ENCODE data around the gene RXRA.

RXRA gene

DNA sequence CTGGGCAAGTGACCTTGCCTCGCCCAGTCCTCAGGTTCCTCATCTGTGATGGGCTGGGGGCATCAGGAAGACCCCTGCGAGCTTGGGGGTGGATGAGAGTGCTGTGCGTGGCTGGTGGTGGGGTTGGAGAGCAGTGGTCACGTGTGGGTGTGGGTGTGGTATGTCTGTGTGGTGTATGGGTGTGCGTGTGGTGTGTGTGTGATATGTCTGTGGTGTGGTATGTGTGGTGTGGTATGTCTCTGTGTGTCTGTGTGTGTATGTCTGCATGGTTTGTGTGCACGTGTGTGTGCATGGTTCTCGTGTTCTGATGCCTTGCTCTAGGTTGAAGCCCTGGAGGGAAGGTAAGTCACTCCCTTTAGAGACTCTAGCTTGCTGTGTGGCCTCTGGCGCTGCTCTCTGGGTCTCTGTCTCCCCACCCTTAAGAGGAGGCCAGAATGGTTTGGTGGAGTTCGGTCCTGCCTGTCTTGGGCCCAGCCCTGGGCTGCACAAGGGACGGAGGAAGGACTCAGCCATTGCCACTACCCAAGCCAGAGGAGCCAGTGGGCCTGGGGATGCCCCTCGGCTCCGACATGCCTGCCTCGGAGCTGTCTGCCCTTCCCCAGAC is 87.0 kb downstream of the RXRA start:
- no peaks in the 10 kb centered on the region for H3K9me3 ChIP-seq
- H3K36me3 ChIP-seq = peaks cover 93% of the 10 kb centered on the region
- H3K4me2 ChIP-seq = no peak overlapping the region; the same call in 1 of the 2 replicates
- peaks cover 98% of the 10 kb centered on the region for H4K20me1 ChIP-seq
- no peak overlapping the region for H3K27ac ChIP-seq
- H3K4me1 ChIP-seq = peaks cover 42% of the 10 kb centered on the region
- TF ChIP-seq Cebpa-rat (IDR thresholded peaks at IDR 0.05) = no peak
- H3K9ac ChIP-seq = no peak overlapping the region
- H3K4me3 ChIP-seq = no peak overlapping the region
- H3K27me3 ChIP-seq = no peaks in the 10 kb centered on the region

DNA sequence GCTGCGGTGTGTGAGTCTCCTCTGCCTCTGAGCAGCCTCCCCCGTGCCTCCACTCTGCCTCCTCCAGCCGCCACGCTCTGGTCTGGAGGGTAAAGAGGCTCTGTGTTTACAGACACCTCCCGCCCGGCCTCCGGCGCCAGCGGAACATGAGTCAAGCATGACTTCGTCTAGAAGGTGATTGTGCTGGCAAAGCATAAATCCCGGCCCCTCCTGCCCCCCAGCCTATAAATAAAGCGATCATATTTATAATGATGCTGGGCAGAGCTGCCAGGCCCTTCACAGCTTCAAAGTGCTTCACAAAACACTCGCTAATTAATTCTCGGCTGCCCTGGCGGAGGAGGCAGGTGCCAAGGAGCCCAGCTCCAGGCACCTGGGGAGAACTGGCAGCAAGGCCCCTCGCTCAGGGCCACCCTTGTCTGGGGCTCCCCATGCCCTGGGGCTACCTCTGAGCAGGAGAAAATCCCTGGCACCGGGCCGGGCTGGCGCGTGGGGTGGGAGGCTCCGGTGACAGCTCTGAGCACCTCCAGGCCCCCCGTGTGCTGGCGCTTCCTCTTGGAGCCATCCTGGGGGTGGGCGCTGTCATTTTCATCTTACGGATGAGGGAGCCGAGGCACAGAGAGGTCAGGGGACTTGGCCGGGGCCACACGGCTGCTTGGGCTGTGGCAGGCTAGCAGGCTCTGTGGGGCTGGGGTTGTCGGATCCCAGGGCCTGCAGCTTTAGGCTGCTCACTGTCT is 87.8 kb downstream of the RXRA start:
- no peak for TF ChIP-seq Cebpa-rat (IDR thresholded peaks at IDR 0.05)
- H3K9me3 ChIP-seq = no peaks in the 10 kb centered on the region
- H3K27ac ChIP-seq = no peak overlapping the region
- H3K4me2 ChIP-seq = no peak overlapping the region
- no peak overlapping the region for H3K4me3 ChIP-seq
- H3K36me3 ChIP-seq = peaks cover 93% of the 10 kb centered on the region
- peaks cover 35% of the 10 kb centered on the region for H3K4me1 ChIP-seq
- H3K27me3 ChIP-seq = no peaks in the 10 kb centered on the region
- peaks cover 98% of the 10 kb centered on the region for H4K20me1 ChIP-seq
- no peak overlapping the region for H3K9ac ChIP-seq

DNA sequence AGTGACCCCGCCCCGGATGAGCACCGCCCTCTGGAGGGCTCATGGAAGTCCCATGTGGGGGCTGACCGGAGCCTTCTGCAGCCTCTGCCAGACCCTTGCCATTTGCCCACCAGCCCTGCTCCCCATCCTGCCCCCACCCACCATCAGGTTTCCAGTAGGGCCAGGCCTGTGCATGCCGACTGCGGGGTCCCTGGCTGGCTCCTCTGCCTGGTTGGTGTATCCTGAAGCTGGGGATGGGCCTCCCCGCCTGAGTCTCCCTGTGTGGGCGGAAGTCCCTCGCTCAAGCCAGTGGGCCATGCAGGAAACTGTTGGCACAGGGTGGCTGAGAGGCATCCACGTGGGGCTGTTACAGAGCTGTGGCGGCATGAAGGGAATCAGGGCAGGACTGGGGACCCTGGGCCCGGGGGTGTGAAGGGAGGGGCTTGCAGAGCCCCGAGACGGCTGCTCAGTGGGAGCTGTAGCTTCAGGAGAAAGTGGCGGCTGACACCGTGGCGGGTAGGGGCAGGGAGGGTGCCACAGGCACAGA is 88.7 kb downstream of the RXRA start:
- peaks cover 31% of the 10 kb centered on the region for H3K4me1 ChIP-seq
- no peak overlapping the region for H3K9ac ChIP-seq
- H3K36me3 ChIP-seq = peaks cover 93% of the 10 kb centered on the region
- no peak overlapping the region for H3K4me3 ChIP-seq
- no peak for TF ChIP-seq Cebpa-rat (IDR thresholded peaks at IDR 0.05)
- H4K20me1 ChIP-seq = peaks cover 98% of the 10 kb centered on the region
- H3K4me2 ChIP-seq = no peak overlapping the region
- no peaks in the 10 kb centered on the region for H3K27me3 ChIP-seq
- no peak overlapping the region for H3K27ac ChIP-seq
- no peaks in the 10 kb centered on the region for H3K9me3 ChIP-seq

DNA sequence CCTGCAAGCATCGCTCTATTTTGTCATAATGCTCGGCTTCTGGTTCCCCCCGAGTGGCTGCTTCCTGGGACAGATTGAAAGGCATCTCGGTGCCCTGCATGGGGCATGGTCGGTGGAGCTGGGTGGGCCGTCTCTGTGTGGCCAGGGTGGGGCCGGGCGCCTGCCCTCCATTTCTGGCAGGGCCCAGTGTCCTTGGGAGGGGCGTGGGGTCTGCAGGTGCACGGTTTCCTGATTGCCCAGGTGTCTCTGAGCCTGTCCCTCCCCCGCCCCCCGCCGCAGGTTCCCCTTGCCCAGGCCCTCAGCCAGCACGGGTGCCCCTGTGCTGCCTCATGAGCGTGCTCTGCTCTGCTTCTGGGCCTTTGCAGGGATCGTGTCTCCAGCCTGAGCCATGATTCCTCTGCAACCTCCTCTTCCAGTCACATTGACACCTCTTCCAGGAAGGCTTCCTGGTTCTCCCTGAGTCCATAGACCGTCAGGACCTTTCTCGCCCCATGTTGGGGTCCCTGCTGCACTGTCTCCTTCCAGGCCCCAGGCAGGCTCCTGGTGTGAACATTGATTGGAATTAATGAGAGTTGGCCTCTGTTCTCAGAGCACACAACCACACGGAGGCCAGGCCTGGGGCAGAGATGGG is 90.2 kb downstream of the RXRA start:
- no peak overlapping the region for H3K9ac ChIP-seq
- H3K4me3 ChIP-seq = no peak overlapping the region
- H3K9me3 ChIP-seq = no peaks in the 10 kb centered on the region
- H3K36me3 ChIP-seq = peaks cover 93% of the 10 kb centered on the region
- H3K27me3 ChIP-seq = no peaks in the 10 kb centered on the region
- H4K20me1 ChIP-seq = peaks cover 97% of the 10 kb centered on the region
- TF ChIP-seq Cebpa-rat (IDR thresholded peaks at IDR 0.05) = no peak
- no peak overlapping the region for H3K27ac ChIP-seq
- H3K4me2 ChIP-seq = no peak overlapping the region
- H3K4me1 ChIP-seq = peaks cover 15% of the 10 kb centered on the region

DNA sequence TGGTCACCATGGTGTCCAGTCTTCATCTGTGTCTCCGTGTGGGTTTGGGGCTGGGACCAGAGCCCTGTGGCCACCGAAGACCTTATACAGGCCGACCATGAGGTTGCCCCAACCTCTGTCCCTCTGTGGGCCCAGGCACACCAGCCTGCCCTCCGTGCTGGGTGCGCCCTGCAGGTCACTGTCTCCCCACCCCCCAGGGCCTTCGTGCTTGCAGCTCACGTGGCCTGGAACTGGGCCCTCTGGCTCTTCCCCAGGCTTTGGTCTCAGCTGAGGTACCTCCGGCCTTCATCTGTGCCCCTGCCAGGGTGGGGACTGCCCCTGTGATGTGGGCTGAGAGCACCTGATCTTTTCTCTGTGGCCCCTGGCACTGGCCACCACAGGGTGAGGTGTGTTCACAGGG is 92.1 kb downstream of the RXRA start:
- Histone ChIP-seq H3K9me3 (no peaks in the 10 kb centered on the region), H4K20me1 (peaks cover 97% of the 10 kb centered on the region), H3K4me2 (no peak overlapping the region), H3K4me3 (no peak overlapping the region), H3K4me1 (no peaks in the 10 kb centered on the region), H3K36me3 (peaks cover 96% of the 10 kb centered on the region), H3K27ac (no peak overlapping the region), H3K27me3 (no peaks in the 10 kb centered on the region), H3K9ac (no peak overlapping the region)
- no peak for TF ChIP-seq Cebpa-rat (IDR thresholded peaks at IDR 0.05)

- Histone ChIP-seq H3K27ac (no peak overlapping the region), H3K27me3 (no peaks in the 10 kb centered on the region), H3K9ac (no peak overlapping the region), H3K36me3 (peaks cover 96% of the 10 kb centered on the region), H3K4me2 (no peak overlapping the region), H3K4me3 (no peak overlapping the region), H4K20me1 (peaks cover 97% of the 10 kb centered on the region), H3K9me3 (no peaks in the 10 kb centered on the region), H3K4me1 (no peaks in the 10 kb centered on the region)
- TF ChIP-seq Cebpa-rat (IDR thresholded peaks at IDR 0.05) = no peak
Observed at GRCh38 chr9:134419000-134419683, 92.9 kb downstream of the RXRA start.

DNA sequence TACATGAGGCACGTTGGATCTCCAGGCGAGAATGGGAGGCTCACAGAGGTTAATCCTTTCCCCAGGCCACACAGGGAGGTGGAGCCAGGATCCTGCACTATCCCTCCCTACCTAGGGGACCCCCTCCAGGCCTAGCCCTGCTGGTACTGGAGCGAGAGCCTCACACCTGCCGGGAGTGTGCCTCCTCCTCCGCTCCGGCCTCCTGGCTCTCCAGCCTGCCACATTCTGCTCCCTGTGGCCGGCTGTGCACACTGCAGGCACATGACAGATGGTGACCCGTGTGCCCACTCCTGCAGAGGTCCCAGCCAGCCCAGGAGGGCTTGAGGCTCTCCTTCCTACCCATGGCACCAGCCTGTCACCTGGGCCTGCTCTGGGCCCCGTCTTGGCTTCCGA is 93.4 kb downstream of the RXRA start:
- Histone ChIP-seq H3K9ac (no peak overlapping the region), H3K27ac (no peak overlapping the region), H4K20me1 (peaks cover 97% of the 10 kb centered on the region), H3K27me3 (no peaks in the 10 kb centered on the region), H3K4me1 (0 out of 2 replicates have a peak, but pooled peaks cover under 1% of the 10 kb centered on the region), H3K4me3 (no peak overlapping the region), H3K36me3 (peaks cover 96% of the 10 kb centered on the region), H3K4me2 (no peak overlapping the region), H3K9me3 (no peaks in the 10 kb centered on the region)
- TF ChIP-seq Cebpa-rat (IDR thresholded peaks at IDR 0.05) = no peak

- no peak overlapping the region for H3K9ac ChIP-seq
- H3K27ac ChIP-seq = no peak overlapping the region
- no peak for TF ChIP-seq Cebpa-rat (IDR thresholded peaks at IDR 0.05)
Observed at GRCh38 chr9:134420281-134420845, 94.1 kb downstream of the RXRA start.

GRCh38 chr9:134420974-134421432 is 94.7 kb downstream of the RXRA start:
- H3K27me3 ChIP-seq = no peaks in the 10 kb centered on the region
- H4K20me1 ChIP-seq = peaks cover 97% of the 10 kb centered on the region
- H3K36me3 ChIP-seq = peaks cover 97% of the 10 kb centered on the region
- peaks cover 11% of the 10 kb centered on the region for H3K4me1 ChIP-seq
- no peak overlapping the region for H3K27ac ChIP-seq
- no peaks in the 10 kb centered on the region for H3K9me3 ChIP-seq
- no peak for TF ChIP-seq Cebpa-rat (IDR thresholded peaks at IDR 0.05)
- H3K4me3 ChIP-seq = no peak overlapping the region
- H3K9ac ChIP-seq = no peak overlapping the region
- H3K4me2 ChIP-seq = no peak overlapping the region

More at GRCh38 chr9:134420281-134420845, 94.1 kb downstream of the RXRA start:
- H3K9me3 ChIP-seq = no peaks in the 10 kb centered on the region
- H3K27me3 ChIP-seq = no peaks in the 10 kb centered on the region
- no peak overlapping the region for H3K4me3 ChIP-seq
- H4K20me1 ChIP-seq = peaks cover 97% of the 10 kb centered on the region
- H3K36me3 ChIP-seq = peaks cover 98% of the 10 kb centered on the region
- no peak overlapping the region for H3K4me2 ChIP-seq
- H3K4me1 ChIP-seq = 0 out of 2 replicates have a peak, but pooled peaks cover 6% of the 10 kb centered on the region

Measured in BLaER1 (cell line).